Right ventricle myocardium superior (tissue), 1 donor: Measurements from ENCODE around the gene CDKL5. TPM values are rescaled to one million over a fixed set of nuclear protein-coding genes. Genes with fewer than 3 reads are reported as not detected.

Source experiments
- total RNA-seq: library from RNA; stranded (reverse); fragmentation: NEBNext Ultra II Directional; extraction: Animal tissue kit (Norgen Biotek cat#: 25700); gene quantifications from one replicate; pipeline ENCODE4 v1.2.1, GENCODE V29; 2021
- donor health status: DM: no; HTN: yes; CAD: no; lungs with severe emphysema.

Gene CDKL5
- total RNA-seq, 1 donor from 2014 or later, result 8.5 TPM

Other genes with a start within 250 kb of the CDKL5 start
- not detected for gene BEND2, start 204.7 kb upstream of the CDKL5 start, total RNA-seq
- 1.2 TPM for gene SCML2, start 70.9 kb upstream of the CDKL5 start, total RNA-seq
- not detected for gene RS1, start 246.5 kb downstream of the CDKL5 start, total RNA-seq